Measurements from ENCODE around the gene PTBP3.

The PTBP3 gene

GRCh38 chr9:112360047-112360804 is 26.8 kb upstream of the PTBP3 start:
- no peak for DNase-seq (ENCODE audit: low read depth in 3 of 3)

- no peak for DNase-seq (ENCODE audit: low read depth in 3 of 3)
Measured at GRCh38 chr9:112355427-112355897, 22.0 kb upstream of the PTBP3 start.

- DNase-seq (ENCODE audit: low read depth in 3 of 3): no peak
Measured at GRCh38 chr9:112354081-112354743, 20.8 kb upstream of the PTBP3 start.

- no peak for DNase-seq (ENCODE audit: low read depth in 3 of 3)
Measured at GRCh38 chr9:112352209-112352608, 18.8 kb upstream of the PTBP3 start.

DNA sequence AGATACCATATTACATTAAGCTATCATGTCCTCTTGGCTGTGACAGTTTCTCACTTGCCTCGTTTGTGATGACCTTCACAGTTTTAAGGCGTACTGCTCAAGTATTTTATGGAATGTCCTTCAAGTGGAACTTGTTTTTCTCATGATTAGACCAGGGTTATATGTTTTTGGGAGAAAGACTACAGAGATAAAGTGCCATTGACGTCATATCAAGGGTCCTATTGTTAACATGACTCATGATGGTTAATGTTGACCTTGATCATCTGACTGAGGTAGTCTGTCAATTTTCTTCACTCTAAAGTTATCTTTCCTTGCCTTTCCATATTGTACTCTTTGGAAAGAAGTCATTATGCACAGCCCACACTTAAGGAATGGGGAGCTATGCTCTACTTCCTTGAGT is 17.8 kb upstream of the PTBP3 start:
- DNase-seq (ENCODE audit: low read depth in 3 of 3): no peak

GRCh38 chr9:112349008-112349333 is 15.6 kb upstream of the PTBP3 start:
- no peak for DNase-seq (ENCODE audit: low read depth in 3 of 3)

DNA sequence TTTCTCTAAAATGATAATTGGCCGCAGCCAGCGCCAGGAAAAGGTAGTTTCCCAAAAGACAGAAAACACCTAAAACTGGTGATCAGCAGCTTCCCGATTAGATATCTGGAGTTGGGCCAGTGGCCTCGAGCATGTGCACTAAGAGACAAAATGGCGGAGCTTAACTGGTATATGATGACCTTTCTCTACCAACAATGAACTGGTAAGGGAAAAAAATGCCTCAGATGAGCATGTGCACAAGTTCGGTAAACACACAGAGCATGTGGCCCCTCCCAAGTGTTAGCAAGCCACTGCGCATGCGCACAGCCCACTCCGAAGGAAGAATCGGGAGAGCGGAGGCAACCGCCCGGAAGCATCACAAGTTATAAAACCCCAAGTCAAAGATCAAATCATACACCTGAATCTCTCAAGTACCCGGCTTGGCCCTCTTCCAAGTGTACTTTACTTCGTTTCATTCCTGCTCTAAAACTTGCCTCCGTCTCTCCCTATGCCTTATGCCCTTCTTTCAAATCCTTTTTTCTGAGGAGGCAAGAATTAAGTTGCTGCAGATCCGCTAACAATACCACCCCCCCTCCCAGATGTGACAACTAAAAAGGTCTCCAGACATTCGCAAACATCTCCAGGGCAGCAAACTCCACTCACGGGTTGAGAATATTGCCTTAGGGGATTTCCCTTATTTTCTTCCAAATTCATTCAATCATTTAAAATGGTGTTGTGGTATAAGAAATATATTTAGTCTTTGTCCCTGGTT is 15.0 kb upstream of the PTBP3 start:
- peak; percentile 64 to 71 (median 68) for DNase-seq (ENCODE audit: low read depth in 3 of 3)

- DNase-seq (ENCODE audit: low read depth in 3 of 3): no peak
Measured at GRCh38 chr9:112341730-112342129, 8.3 kb upstream of the PTBP3 start.

GRCh38 chr9:112339886-112340285 is 6.5 kb upstream of the PTBP3 start:
- no peak for DNase-seq (ENCODE audit: low read depth in 3 of 3)

DNA sequence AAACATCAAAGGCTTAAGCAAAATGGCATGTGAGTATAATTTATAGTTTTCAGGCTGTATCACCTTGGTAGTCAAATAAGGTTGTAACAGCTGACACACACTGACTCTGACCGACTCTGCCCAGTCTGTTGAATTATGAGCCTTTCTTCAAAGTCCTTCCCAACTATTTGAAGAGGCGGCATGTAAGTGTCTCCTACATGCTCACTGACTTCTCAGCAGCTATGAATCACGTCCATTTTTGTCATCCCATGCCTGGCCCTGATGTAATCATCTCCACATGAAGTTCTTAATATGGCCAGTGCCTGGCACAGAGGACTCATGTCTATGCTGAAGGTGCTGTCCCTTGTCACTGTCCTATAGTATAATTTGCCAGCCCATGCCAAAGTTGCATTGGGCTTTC is 5.1 kb upstream of the PTBP3 start:
- DNase-seq (ENCODE audit: low read depth in 3 of 3): no peak

DNA sequence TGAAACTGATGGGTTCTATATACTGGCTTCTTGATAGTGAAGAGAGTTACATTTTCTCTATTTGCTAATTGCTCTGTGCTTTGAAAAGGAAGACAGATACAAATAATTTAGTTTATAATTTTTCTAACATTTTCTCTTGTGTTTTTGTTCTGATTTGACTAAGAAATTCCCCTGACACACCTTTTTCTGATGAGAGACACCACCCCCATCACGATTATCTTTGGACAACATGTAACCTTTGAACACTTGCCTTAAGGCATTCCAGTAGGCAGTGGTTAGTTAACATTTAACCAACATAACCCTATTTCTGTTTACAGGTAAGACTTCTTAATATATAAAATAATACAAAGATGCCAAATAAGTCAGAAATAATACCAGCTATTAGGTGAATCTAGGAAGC is 4.1 kb upstream of the PTBP3 start:
- DNase-seq (ENCODE audit: low read depth in 3 of 3): no peak

DNA sequence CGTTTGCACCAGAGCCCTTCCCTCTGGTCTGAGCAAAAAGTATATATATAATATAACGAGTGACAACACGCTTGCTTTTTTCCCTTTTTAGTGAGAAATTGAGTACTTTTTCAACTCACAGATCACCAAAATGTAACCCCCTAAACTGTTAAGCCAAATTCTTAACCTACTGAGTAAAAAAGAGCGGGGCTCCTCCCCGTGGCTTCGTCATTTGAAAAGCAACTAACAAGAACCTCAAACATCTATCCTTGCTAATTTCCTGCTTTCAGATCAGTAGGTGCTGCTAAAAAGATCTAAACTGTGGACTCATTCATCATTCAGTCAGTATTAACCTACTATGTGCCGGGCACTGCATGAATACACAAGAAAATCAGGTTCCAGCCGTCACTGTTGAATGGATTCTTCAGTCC is 1.0 kb upstream of the PTBP3 start:
- peak in 2 of 3 donors; percentile 29 to 31 for DNase-seq (ENCODE audit: low read depth in 3 of 3)

GRCh38 chr9:112333639-112334431 is 416 bp upstream of the PTBP3 start:
- DNase-seq (ENCODE audit: low read depth in 3 of 3): peak; percentile 85 to 91 (median 89)

GRCh38 chr9:112332674-112332976 is 794 bp downstream of the PTBP3 start:
- no peak for DNase-seq (ENCODE audit: low read depth in 3 of 3)

GRCh38 chr9:112332214-112332613 is 1.2 kb downstream of the PTBP3 start:
- no peak for DNase-seq (ENCODE audit: low read depth in 3 of 3)

DNA sequence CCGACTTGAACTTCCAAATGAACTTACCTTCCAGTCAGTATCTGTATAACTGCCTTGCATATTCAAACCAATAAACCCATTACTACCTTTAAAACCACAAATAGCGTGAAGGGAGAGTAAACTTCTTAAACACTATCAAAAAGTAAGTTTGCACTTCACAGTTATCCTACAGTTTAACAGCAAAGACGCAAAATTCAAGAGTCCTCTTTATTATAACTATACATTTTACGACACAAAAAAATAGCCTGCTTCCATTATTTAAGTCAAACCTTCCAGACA is 1.8 kb downstream of the PTBP3 start:
- no peak for DNase-seq (ENCODE audit: low read depth in 3 of 3)

DNA sequence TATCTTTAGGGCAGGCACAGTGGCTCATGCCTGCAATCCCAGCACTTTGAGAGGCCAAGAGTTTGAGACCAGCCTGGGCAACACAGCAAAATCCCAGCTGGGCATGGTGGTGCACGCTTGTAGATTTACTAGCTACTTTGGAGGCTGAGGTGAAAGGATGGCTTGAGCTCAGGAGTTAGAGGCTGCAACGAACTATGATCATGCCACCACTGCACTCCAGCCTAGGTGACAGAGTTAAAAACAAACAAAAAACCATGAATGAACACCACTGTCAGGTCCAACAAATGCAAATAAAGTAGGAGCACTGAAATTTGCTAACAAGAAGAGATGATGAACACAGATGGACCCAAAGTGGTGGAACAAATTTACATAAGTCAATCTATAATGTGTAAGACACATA is 4.9 kb downstream of the PTBP3 start:
- no peak for DNase-seq (ENCODE audit: low read depth in 3 of 3)

GRCh38 chr9:112327718-112328450 is 5.5 kb downstream of the PTBP3 start:
- no peak for DNase-seq (ENCODE audit: low read depth in 3 of 3)

GRCh38 chr9:112326194-112326593 is 7.2 kb downstream of the PTBP3 start:
- DNase-seq (ENCODE audit: low read depth in 3 of 3): no peak

GRCh38 chr9:112325600-112325999 is 7.8 kb downstream of the PTBP3 start:
- DNase-seq (ENCODE audit: low read depth in 3 of 3): no peak

DNA sequence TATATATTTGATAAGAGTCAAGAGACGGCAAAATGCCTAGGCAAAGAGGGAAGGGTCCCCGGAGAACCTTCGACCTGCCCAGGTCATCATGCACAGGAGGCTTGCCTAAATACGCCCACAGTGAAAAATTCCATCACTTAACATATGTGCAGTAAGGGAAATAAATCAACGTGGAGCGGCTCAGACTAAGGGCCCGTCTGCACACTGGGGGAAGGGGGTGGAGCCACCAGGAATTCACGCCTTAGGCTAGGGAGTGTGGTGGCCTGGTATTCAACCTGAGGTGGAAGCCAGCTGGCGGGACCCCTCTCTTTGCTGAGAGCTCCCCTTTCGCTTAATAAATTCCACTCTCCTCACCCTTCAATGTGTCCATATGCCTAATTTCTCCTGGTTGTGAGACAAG is 8.3 kb downstream of the PTBP3 start:
- no peak for DNase-seq (ENCODE audit: low read depth in 3 of 3)

GRCh38 chr9:112323378-112323854 is 10.0 kb downstream of the PTBP3 start:
- no peak for DNase-seq (ENCODE audit: low read depth in 3 of 3)
